Liver (tissue), 9 donors: ENCODE measurements around the gene WIPF1. TPM values are rescaled to one million over a fixed set of nuclear protein-coding genes. Genes with fewer than 3 reads are reported as not detected.

Experiments
- DNase-seq: peaks from one replicate; pipeline ENCODE4 v3.0.0-alpha.2; 2017; ENCODE audit warnings: low spot score
- H3K27ac ChIP-seq, 2 donors: one replicate each; pipeline ENCODE4 v1.7.0; 2013; ENCODE audit warnings: inconsistent platforms in 2 of 2, low read length in 2 of 2, control low read depth in 1 of 2, low read depth in 1 of 2, mild to moderate bottlenecking in 1 of 2
- H3K27me3 ChIP-seq, 4 donors: one replicate each; pipeline versions ENCODE4 v1.6.1 to v1.7.0; 2013; ENCODE audit warnings: low read length in 3 of 4, inconsistent platforms in 1 of 4, mild to moderate bottlenecking in 1 of 4, moderate library complexity in 1 of 4; ENCODE audit not compliant: control insufficient read depth in 4 of 4, insufficient read depth in 4 of 4
- H3K36me3 ChIP-seq, 4 donors: one replicate each; pipeline versions ENCODE4 v1.6.1 to v1.7.0; 2013; ENCODE audit warnings: low read length in 3 of 4, mild to moderate bottlenecking in 3 of 4, low read depth in 1 of 4, moderate library complexity in 1 of 4; ENCODE audit not compliant: control insufficient read depth in 4 of 4, insufficient read depth in 3 of 4
- H3K4me1 ChIP-seq, 4 donors: one replicate each; pipeline versions ENCODE4 v1.6.1 to v1.7.0; 2013; ENCODE audit warnings: low read length in 3 of 4, mild to moderate bottlenecking in 3 of 4, moderate library complexity in 1 of 4; ENCODE audit not compliant: control insufficient read depth in 4 of 4, insufficient read depth in 4 of 4
- H3K4me3 ChIP-seq, 3 donors: one replicate each; pipeline versions ENCODE4 v1.6.1 to v1.7.0; 2013; ENCODE audit warnings: low read length in 3 of 3, control low read depth in 1 of 3, low read depth in 1 of 3, mild to moderate bottlenecking in 1 of 3
- H3K9ac ChIP-seq, 2 donors: one replicate each; pipeline ENCODE4 v1.7.0; 2013; ENCODE audit warnings: low read length in 2 of 2, mild to moderate bottlenecking in 2 of 2, moderate library complexity in 2 of 2, control low read depth in 1 of 2, low read depth in 1 of 2
- H3K9me3 ChIP-seq, 4 donors: one replicate each; pipeline versions ENCODE4 v1.6.1 to v1.7.0; 2013; ENCODE audit warnings: low read length in 3 of 4; ENCODE audit not compliant: control insufficient read depth in 4 of 4
- EGR1 ChIP-seq, 2 donors: IDR thresholded peaks; 2 replicates each; pipeline ENCODE4 v1.6.1; 2016 to 2018; ENCODE audit warnings: antibody characterized with exemption in 2 of 2, low read depth in 2 of 2
- FOXA1 ChIP-seq: IDR thresholded peaks from 2 replicates; pipeline ENCODE4 v1.6.1; 2016; ENCODE audit warnings: antibody characterized with exemption
- FOXA2 ChIP-seq: IDR thresholded peaks from 2 replicates; pipeline ENCODE4 v1.6.1; 2016; ENCODE audit warnings: antibody characterized with exemption
- GABPA ChIP-seq, 2 donors: IDR thresholded peaks in 1 of 2; conservative IDR thresholded peaks in 1 of 2; 2 replicates each; pipeline ENCODE4 v1.6.1; 2016; ENCODE audit warnings: antibody characterized with exemption in 2 of 2, mild to moderate bottlenecking in 1 of 2, moderate library complexity in 1 of 2
- HNF4A ChIP-seq, 2 donors: conservative IDR thresholded peaks; 2 replicates each; pipeline ENCODE4 v1.6.1; 2016; ENCODE audit warnings: antibody characterized with exemption in 2 of 2, mild to moderate bottlenecking in 2 of 2
- HNF4G ChIP-seq: IDR thresholded peaks from 2 replicates; pipeline ENCODE4 v1.6.1; 2016; ENCODE audit warnings: antibody characterized with exemption
- JUND ChIP-seq, 2 donors: IDR thresholded peaks; 2 replicates each; pipeline ENCODE4 v1.6.1; 2016; ENCODE audit warnings: antibody characterized with exemption in 2 of 2
- NR2F2 ChIP-seq: IDR thresholded peaks from 2 replicates; pipeline ENCODE4 v1.6.1; 2016; ENCODE audit warnings: antibody characterized with exemption
- RAD21 ChIP-seq, 2 donors: IDR thresholded peaks; 2 replicates each; pipeline ENCODE4 v1.6.1; 2016; ENCODE audit warnings: antibody characterized with exemption in 2 of 2, mild to moderate bottlenecking in 2 of 2
- RXRA ChIP-seq, 2 donors: IDR thresholded peaks; 2 replicates each; pipeline ENCODE4 v1.6.1; 2017 to 2018; ENCODE audit warnings: antibody characterized with exemption in 2 of 2, mild to moderate bottlenecking in 1 of 2
- SP1 ChIP-seq: IDR thresholded peaks from 2 replicates; pipeline ENCODE4 v1.6.1; 2018; ENCODE audit warnings: antibody characterized with exemption, mild to moderate bottlenecking
- TAF1 ChIP-seq: conservative IDR thresholded peaks from 2 replicates; pipeline ENCODE4 v1.6.1; 2016; ENCODE audit warnings: antibody characterized with exemption, mild to moderate bottlenecking
- YY1 ChIP-seq: IDR thresholded peaks from 2 replicates; pipeline ENCODE4 v1.6.1; 2016; ENCODE audit warnings: antibody characterized with exemption, mild to moderate bottlenecking
- WGBS: extraction: QIAGEN DNeasy Blood & Tissue Kit; methylation state at CpG from one replicate; pipeline ENCODE4 v1.1.7; 2013; 5-methylcytosine and 5-hydroxymethylcytosine counted together
- polyA plus RNA-seq, 2 donors: library from polyadenylated mRNA; stranded (reverse) in 1 of 2; unstranded in 1 of 2; fragments of 200-250 nt in 1 of 2; fragments of >200 nt in 1 of 2; fragmentation: Nextera tagmentation in 1 of 2; extraction: Ambion mirVana in 1 of 2; gene quantifications; one replicate each; pipeline versions ENCODE4 v1.2.1 to v1.2.3, GENCODE V29; 2013 to 2015
- total RNA-seq, 2 donors: library from RNA; depleted of rRNA; stranded (reverse); fragments of >200 nt; gene quantifications; one replicate each; pipeline ENCODE4 v1.2.3, GENCODE V29; 2014
- TF ChIP-seq, protein P1 (sequence below): fragments of 150-350 bp; IDR thresholded peaks from 2 replicates; pipeline ENCODE4 v1.5.1; 2017; ENCODE audit warnings: improper control_type of control experiment, low read depth, low read length; ENCODE audit not compliant: missing input control
- TF ChIP-seq, protein P2 (sequence below): IDR thresholded peaks from 2 replicates; pipeline ENCODE4 v1.6.1; 2016; ENCODE audit warnings: antibody characterized with exemption
- TF ChIP-seq, protein P3 (sequence below): IDR thresholded peaks from 2 replicates; pipeline ENCODE4 v1.6.1; 2016; ENCODE audit warnings: antibody characterized with exemption
- TF ChIP-seq, protein P4 (sequence below): IDR thresholded peaks from 2 replicates; pipeline ENCODE4 v1.6.1; 2016; ENCODE audit warnings: antibody characterized with exemption
- TF ChIP-seq, protein P5 (sequence below): IDR thresholded peaks from 2 replicates; pipeline ENCODE4 v1.6.1; 2016; ENCODE audit warnings: antibody characterized with exemption, mild to moderate bottlenecking
- donor health status: healthy.
- donor health status: healthy.
- donor health status: healthy.
- donor health status: healthy.
- donor health status: healthy.

Gene WIPF1
- total and polyA plus RNA-seq, 4 donors, result 4.7 to 7.7 (median 6.3) TPM

DNA sequence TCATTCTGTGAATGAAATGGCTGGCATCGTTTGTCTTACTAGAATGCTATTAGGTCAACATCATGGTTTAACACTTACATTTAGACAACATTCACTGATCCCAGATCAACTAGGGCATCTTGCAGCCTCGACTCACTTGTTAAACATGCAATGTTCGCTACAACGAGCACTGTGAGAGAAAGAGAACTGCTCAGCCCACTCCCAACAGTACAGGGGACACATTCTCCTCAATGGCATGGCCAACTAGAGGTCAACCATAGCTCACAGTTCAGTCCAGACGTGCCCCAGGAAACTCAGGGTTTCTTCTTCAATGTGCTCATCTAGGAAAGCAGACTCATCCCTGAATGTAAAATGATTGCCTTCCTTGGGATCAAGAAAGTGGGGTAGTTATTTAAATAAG, 5.9 kb downstream of the WIPF1 start (continued):
- no peak for TF ChIP-seq HNF4A (conservative IDR thresholded peaks at IDR 0.05)
- no peak for TF ChIP-seq GABPA (IDR thresholded peaks at IDR 0.05 in 1 of 2, conservative IDR thresholded peaks at IDR 0.05 in 1 of 2)

DNA sequence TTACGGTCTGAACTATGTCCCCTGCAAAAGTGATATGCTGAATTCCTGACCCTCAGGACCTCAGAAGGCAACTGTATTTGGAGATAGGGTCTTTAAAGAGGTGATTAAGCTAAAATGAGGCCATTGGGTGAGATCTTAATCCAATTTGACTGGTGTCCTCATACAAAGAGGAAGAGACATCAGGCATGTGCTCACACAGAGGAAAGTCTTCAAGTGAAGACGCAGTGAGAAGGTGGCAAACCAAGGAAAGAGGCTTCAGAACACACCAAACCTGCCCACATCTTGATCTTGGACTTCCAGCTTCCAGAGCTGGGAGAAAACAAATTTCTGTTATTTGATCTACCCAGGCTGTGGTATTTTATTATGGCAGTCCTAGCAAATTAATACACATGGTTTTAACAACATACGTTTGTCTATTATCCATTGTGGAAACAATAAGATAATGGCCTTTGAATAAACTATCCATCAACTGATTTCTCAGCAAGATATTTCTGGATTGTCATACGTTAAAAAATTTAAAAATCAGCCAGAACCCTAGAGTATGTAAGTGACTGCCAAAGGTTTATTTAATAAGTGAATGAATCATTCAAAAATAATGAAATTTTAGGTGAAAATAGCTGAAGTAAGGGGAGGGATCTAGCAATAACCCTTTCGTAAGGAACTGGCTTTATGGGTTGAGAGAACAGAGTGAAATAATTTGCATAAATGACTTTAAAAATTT, 6.5 kb downstream of the WIPF1 start:
- DNase-seq, result no peak

DNA sequence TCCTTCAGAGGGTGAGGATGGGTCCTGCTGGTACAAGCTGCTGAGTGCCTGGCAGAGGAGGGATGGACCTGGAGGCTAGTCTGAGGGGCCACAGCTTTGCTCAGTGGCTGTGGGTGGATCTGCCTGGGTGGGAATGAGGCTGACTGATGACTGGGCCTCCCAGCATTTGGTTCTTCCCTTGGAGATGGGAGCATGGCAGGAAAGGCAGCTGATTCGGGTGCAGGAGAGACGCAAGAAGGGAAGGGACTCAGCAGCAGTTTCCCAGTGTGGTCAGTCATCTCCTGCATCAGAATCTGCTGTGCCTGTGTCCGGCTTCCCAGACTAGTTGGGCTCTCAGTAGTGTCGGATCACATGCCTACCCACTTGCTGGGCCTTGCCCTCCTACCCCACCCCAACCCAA, 7.3 kb downstream of the WIPF1 start:
- no peaks in the 10 kb centered on the region for H3K9me3 ChIP-seq
- H3K9ac ChIP-seq, result no peak overlapping the region
- TF ChIP-seq TAF1, result no peak
- TF ChIP-seq FOXA1, result no peak
- TF ChIP-seq RXRA (IDR thresholded peaks at IDR 0.05), result no peak
- TF ChIP-seq RAD21 (IDR thresholded peaks at IDR 0.05), result no peak
- TF ChIP-seq GABPA (IDR thresholded peaks at IDR 0.05 in 1 of 2, conservative IDR thresholded peaks at IDR 0.05 in 1 of 2), result no peak
- TF ChIP-seq, protein P1, sequence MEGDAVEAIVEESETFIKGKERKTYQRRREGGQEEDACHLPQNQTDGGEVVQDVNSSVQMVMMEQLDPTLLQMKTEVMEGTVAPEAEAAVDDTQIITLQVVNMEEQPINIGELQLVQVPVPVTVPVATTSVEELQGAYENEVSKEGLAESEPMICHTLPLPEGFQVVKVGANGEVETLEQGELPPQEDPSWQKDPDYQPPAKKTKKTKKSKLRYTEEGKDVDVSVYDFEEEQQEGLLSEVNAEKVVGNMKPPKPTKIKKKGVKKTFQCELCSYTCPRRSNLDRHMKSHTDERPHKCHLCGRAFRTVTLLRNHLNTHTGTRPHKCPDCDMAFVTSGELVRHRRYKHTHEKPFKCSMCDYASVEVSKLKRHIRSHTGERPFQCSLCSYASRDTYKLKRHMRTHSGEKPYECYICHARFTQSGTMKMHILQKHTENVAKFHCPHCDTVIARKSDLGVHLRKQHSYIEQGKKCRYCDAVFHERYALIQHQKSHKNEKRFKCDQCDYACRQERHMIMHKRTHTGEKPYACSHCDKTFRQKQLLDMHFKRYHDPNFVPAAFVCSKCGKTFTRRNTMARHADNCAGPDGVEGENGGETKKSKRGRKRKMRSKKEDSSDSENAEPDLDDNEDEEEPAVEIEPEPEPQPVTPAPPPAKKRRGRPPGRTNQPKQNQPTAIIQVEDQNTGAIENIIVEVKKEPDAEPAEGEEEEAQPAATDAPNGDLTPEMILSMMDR, result no peak
- no peak for TF ChIP-seq JUND (IDR thresholded peaks at IDR 0.05)
- TF ChIP-seq, protein P2, sequence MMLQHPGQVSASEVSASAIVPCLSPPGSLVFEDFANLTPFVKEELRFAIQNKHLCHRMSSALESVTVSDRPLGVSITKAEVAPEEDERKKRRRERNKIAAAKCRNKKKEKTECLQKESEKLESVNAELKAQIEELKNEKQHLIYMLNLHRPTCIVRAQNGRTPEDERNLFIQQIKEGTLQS, result no peak
- TF ChIP-seq, protein P3, sequence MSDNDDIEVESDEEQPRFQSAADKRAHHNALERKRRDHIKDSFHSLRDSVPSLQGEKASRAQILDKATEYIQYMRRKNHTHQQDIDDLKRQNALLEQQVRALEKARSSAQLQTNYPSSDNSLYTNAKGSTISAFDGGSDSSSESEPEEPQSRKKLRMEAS, result no peak
- TF ChIP-seq, protein P4, sequence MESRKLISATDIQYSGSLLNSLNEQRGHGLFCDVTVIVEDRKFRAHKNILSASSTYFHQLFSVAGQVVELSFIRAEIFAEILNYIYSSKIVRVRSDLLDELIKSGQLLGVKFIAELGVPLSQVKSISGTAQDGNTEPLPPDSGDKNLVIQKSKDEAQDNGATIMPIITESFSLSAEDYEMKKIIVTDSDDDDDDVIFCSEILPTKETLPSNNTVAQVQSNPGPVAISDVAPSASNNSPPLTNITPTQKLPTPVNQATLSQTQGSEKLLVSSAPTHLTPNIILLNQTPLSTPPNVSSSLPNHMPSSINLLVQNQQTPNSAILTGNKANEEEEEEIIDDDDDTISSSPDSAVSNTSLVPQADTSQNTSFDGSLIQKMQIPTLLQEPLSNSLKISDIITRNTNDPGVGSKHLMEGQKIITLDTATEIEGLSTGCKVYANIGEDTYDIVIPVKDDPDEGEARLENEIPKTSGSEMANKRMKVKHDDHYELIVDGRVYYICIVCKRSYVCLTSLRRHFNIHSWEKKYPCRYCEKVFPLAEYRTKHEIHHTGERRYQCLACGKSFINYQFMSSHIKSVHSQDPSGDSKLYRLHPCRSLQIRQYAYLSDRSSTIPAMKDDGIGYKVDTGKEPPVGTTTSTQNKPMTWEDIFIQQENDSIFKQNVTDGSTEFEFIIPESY, result no peak
- no peak for TF ChIP-seq HNF4G
- no peak for TF ChIP-seq EGR1 (IDR thresholded peaks at IDR 0.05; ENCODE audit: low read depth in 2 of 2)
- no peak for TF ChIP-seq NR2F2
- TF ChIP-seq HNF4A (conservative IDR thresholded peaks at IDR 0.05), result no peak
- TF ChIP-seq, protein P5, sequence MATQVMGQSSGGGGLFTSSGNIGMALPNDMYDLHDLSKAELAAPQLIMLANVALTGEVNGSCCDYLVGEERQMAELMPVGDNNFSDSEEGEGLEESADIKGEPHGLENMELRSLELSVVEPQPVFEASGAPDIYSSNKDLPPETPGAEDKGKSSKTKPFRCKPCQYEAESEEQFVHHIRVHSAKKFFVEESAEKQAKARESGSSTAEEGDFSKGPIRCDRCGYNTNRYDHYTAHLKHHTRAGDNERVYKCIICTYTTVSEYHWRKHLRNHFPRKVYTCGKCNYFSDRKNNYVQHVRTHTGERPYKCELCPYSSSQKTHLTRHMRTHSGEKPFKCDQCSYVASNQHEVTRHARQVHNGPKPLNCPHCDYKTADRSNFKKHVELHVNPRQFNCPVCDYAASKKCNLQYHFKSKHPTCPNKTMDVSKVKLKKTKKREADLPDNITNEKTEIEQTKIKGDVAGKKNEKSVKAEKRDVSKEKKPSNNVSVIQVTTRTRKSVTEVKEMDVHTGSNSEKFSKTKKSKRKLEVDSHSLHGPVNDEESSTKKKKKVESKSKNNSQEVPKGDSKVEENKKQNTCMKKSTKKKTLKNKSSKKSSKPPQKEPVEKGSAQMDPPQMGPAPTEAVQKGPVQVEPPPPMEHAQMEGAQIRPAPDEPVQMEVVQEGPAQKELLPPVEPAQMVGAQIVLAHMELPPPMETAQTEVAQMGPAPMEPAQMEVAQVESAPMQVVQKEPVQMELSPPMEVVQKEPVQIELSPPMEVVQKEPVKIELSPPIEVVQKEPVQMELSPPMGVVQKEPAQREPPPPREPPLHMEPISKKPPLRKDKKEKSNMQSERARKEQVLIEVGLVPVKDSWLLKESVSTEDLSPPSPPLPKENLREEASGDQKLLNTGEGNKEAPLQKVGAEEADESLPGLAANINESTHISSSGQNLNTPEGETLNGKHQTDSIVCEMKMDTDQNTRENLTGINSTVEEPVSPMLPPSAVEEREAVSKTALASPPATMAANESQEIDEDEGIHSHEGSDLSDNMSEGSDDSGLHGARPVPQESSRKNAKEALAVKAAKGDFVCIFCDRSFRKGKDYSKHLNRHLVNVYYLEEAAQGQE, result no peak
- no peak for TF ChIP-seq SP1
- TF ChIP-seq FOXA2, result no peak
- TF ChIP-seq YY1, result no peak
- no peaks in the 10 kb centered on the region for H3K27me3 ChIP-seq
- H3K36me3 ChIP-seq, result no peaks in the 10 kb centered on the region
- DNase-seq, result no peak
- no peak overlapping the region for H3K4me3 ChIP-seq
- 55% methylated on average over 4 of the region's 4 CpGs for WGBS
- no peak overlapping the region for H3K27ac ChIP-seq
- H3K4me1 ChIP-seq, result peaks cover 0 to 5% (median 3%) of the 10 kb centered on the region in 4 donors

More for the DNA sequence above, 6.5 kb downstream of the WIPF1 start:
- TF ChIP-seq HNF4A (conservative IDR thresholded peaks at IDR 0.05), result no peak
- TF ChIP-seq, protein P2, result no peak
- no peaks in the 10 kb centered on the region for H3K9me3 ChIP-seq
- no peaks in the 10 kb centered on the region for H3K27me3 ChIP-seq
- WGBS, result 85% methylated on average over 5 of the region's 5 CpGs
- H3K4me3 ChIP-seq, result no peak overlapping the region
- H3K4me1 ChIP-seq, result no peaks in the 10 kb centered on the region
- no peaks in the 10 kb centered on the region for H3K36me3 ChIP-seq
- no peak overlapping the region for H3K27ac ChIP-seq
- H3K9ac ChIP-seq, result no peak overlapping the region
